ENCODE results near the gene RAP1A.

The RAP1A gene

GRCh38 chr1:111644506-111644905 is 24.9 kb downstream of the RAP1A start:
- H3K27ac ChIP-seq (ENCODE audit: low read depth, low read length, poor library complexity, severe bottlenecking), result no peak overlapping the region
- H3K4me1 ChIP-seq (ENCODE audit: insufficient read depth, low read length, severe bottlenecking), result no peaks in the 10 kb centered on the region
- H3K79me2 ChIP-seq (ENCODE audit: insufficient read depth, low read length), result peaks cover 51% of the 10 kb centered on the region
- H3F3A ChIP-seq (ENCODE audit: insufficient read depth, low read length), result no peaks in the 10 kb centered on the region
- no peak for TF ChIP-seq EZH2 (IDR thresholded peaks at IDR 0.05; ENCODE audit: borderline replicate concordance, low read length)
- TF ChIP-seq, protein P1, sequence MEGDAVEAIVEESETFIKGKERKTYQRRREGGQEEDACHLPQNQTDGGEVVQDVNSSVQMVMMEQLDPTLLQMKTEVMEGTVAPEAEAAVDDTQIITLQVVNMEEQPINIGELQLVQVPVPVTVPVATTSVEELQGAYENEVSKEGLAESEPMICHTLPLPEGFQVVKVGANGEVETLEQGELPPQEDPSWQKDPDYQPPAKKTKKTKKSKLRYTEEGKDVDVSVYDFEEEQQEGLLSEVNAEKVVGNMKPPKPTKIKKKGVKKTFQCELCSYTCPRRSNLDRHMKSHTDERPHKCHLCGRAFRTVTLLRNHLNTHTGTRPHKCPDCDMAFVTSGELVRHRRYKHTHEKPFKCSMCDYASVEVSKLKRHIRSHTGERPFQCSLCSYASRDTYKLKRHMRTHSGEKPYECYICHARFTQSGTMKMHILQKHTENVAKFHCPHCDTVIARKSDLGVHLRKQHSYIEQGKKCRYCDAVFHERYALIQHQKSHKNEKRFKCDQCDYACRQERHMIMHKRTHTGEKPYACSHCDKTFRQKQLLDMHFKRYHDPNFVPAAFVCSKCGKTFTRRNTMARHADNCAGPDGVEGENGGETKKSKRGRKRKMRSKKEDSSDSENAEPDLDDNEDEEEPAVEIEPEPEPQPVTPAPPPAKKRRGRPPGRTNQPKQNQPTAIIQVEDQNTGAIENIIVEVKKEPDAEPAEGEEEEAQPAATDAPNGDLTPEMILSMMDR (IDR thresholded peaks at IDR 0.05; ENCODE audit: low read length), result no peak
- no peaks in the 10 kb centered on the region for H3K36me3 ChIP-seq (ENCODE audit: insufficient read depth, low read length)
- H3K27me3 ChIP-seq (ENCODE audit: insufficient read depth, low read length), result no peaks in the 10 kb centered on the region
- H3K9me3 ChIP-seq (ENCODE audit: low read length), result no peaks in the 10 kb centered on the region
- no peaks in the 10 kb centered on the region for H4K20me1 ChIP-seq (ENCODE audit: insufficient read depth, low read length)
- no peak overlapping the region for H3K9ac ChIP-seq (ENCODE audit: low read length)
- H3K4me3 ChIP-seq (ENCODE audit: low read depth, low read length, poor library complexity, severe bottlenecking), result no peak overlapping the region
- H2AFZ ChIP-seq (ENCODE audit: low read length), result no peak overlapping the region
- no peak overlapping the region for H3K4me2 ChIP-seq (ENCODE audit: low read length)
- H3K9me2 ChIP-seq (ENCODE audit: low read depth, low read length), result no peaks in the 10 kb centered on the region

GRCh38 chr1:111647736-111648135 is 28.1 kb downstream of the RAP1A start:
- Histone ChIP-seq H2AFZ (ENCODE audit: low read length) (no peak overlapping the region), H3K79me2 (ENCODE audit: insufficient read depth, low read length) (peaks cover 50% of the 10 kb centered on the region), H3K36me3 (ENCODE audit: insufficient read depth, low read length) (0 out of 2 replicates have a peak, but pooled peaks cover 3% of the 10 kb centered on the region)

DNA sequence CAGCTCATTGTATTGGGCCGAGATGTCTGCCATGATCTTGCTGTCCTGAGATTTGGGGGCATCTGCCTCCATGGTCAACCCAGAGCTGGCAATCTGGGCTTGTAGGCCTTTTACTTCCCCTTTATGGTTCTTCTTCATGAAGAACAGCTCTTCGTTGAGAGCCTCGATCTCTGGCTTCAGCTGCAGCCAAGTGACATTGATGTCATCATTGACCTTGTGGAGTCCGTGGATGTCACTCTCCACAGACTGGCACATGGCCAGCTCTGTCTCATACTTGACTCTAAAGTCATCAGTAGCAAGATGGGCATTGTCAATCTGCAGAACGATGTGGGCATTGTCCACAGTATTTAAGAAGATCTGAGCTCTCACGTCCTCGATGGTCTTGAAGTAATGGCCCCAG is 29.2 kb downstream of the RAP1A start:
- H3K79me2 ChIP-seq (ENCODE audit: insufficient read depth, low read length), result peaks cover 55% of the 10 kb centered on the region
- H3K27ac ChIP-seq (ENCODE audit: low read depth, low read length, poor library complexity, severe bottlenecking), result no peak overlapping the region
- H4K20me1 ChIP-seq (ENCODE audit: insufficient read depth, low read length), result no peaks in the 10 kb centered on the region

More at GRCh38 chr1:111647736-111648135, 28.1 kb downstream of the RAP1A start:
- TF ChIP-seq, protein P1 (IDR thresholded peaks at IDR 0.05; ENCODE audit: low read length), result no peak
- no peak for TF ChIP-seq EZH2 (IDR thresholded peaks at IDR 0.05; ENCODE audit: borderline replicate concordance, low read length)
- Histone ChIP-seq H3K27me3 (ENCODE audit: insufficient read depth, low read length) (no peaks in the 10 kb centered on the region), H3K27ac (ENCODE audit: low read depth, low read length, poor library complexity, severe bottlenecking) (no peak overlapping the region), H3K9ac (ENCODE audit: low read length) (no peak overlapping the region), H3K9me2 (ENCODE audit: low read depth, low read length) (no peaks in the 10 kb centered on the region), H4K20me1 (ENCODE audit: insufficient read depth, low read length) (no peaks in the 10 kb centered on the region), H3K4me2 (ENCODE audit: low read length) (no peak overlapping the region), H3F3A (ENCODE audit: insufficient read depth, low read length) (no peaks in the 10 kb centered on the region), H3K4me1 (ENCODE audit: insufficient read depth, low read length, severe bottlenecking) (no peaks in the 10 kb centered on the region), H3K4me3 (ENCODE audit: low read depth, low read length, poor library complexity, severe bottlenecking) (no peak overlapping the region), H3K9me3 (ENCODE audit: low read length) (no peaks in the 10 kb centered on the region)

More for the DNA sequence above, 29.2 kb downstream of the RAP1A start:
- Histone ChIP-seq H3K27me3 (ENCODE audit: insufficient read depth, low read length) (no peaks in the 10 kb centered on the region), H3K4me2 (ENCODE audit: low read length) (no peak overlapping the region), H3K9me3 (ENCODE audit: low read length) (no peaks in the 10 kb centered on the region), H3K4me3 (ENCODE audit: low read depth, low read length, poor library complexity, severe bottlenecking) (no peak overlapping the region), H3F3A (ENCODE audit: insufficient read depth, low read length) (no peaks in the 10 kb centered on the region), H3K9ac (ENCODE audit: low read length) (no peak overlapping the region), H3K36me3 (ENCODE audit: insufficient read depth, low read length) (0 out of 2 replicates have a peak, but pooled peaks cover 3% of the 10 kb centered on the region), H3K9me2 (ENCODE audit: low read depth, low read length) (no peaks in the 10 kb centered on the region), H3K4me1 (ENCODE audit: insufficient read depth, low read length, severe bottlenecking) (no peaks in the 10 kb centered on the region), H2AFZ (ENCODE audit: low read length) (no peak overlapping the region)
- TF ChIP-seq, protein P1 (IDR thresholded peaks at IDR 0.05; ENCODE audit: low read length), result no peak
- TF ChIP-seq EZH2 (IDR thresholded peaks at IDR 0.05; ENCODE audit: borderline replicate concordance, low read length), result no peak

Measured in OCI-LY1 (cell line).